ENCODE measurements around the gene OR51V1. TPM values are rescaled to one million over a fixed set of nuclear protein-coding genes. Genes with fewer than 3 reads are reported as not detected.
"Not testable (repeated sequence)": the region's sequence is repeated elsewhere in the genome, so short reads cannot be mapped to it uniquely, and the experiment has no call there.

The OR51V1 gene
- total RNA-seq, 2 experiments from 2014 or later, result not detected

DNA sequence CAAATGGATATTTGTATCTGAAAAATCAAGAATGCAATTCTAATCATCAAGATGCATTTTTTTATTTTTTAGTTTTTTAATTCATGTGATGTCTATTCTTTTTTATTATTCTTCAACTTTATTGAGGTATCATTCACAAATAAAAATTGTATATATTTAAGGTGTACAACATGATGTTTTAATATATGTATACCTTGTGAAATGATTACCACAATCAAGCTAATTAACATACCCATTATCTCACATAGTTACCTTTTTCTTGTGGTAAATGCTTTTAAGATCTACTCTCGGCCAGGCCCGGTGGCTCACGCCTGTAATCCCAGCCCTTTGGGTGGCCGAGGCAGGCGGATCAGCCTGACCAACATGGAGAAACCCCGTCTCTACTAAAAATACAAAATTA, 22.7 kb upstream of the OR51V1 start:
- no peak for DNase-seq
- Mint-ChIP-seq H3K9me3 (peaks cover 3% of the 10 kb centered on the region), H3K27ac (no peak overlapping the region), H3K36me3 (no peaks in the 10 kb centered on the region), H3K27me3 (peaks cover 11% of the 10 kb centered on the region), H3K4me1 (no peaks in the 10 kb centered on the region), H3K4me3 (no peak overlapping the region)

DNA sequence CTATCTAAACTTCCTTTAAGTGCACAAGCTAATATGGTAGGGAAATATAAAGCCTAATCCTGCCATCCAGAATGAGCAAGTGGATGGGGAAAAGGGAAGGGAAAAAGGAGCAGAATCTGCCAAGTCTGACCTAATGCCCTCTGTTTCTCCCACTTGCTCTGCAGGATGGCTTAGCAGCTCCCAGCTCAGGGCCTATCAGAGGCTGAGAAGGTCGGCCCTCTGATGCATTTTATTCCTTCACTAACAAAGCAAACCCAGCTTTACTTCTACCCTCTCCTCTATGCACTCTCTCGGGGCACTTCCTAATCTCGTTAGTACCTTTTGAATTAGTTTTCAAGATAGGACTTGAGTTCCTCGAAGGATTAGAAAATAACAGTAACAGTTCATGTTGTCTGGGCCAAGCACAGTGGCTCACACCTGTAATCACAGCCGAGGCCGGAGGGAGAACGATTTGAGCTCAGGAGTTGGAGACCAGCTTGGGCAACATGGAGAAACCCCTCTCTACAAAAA, 9.9 kb upstream of the OR51V1 start:
- DNase-seq, result no peak
- no peaks in the 10 kb centered on the region for H3K36me3 Mint-ChIP-seq
- no peaks in the 10 kb centered on the region for H3K27me3 Mint-ChIP-seq
- no peak overlapping the region for H3K27ac Mint-ChIP-seq
- no peak overlapping the region for H3K4me3 Mint-ChIP-seq
- no peaks in the 10 kb centered on the region for H3K4me1 Mint-ChIP-seq
- H3K9me3 Mint-ChIP-seq, result peaks cover 3% of the 10 kb centered on the region

DNA sequence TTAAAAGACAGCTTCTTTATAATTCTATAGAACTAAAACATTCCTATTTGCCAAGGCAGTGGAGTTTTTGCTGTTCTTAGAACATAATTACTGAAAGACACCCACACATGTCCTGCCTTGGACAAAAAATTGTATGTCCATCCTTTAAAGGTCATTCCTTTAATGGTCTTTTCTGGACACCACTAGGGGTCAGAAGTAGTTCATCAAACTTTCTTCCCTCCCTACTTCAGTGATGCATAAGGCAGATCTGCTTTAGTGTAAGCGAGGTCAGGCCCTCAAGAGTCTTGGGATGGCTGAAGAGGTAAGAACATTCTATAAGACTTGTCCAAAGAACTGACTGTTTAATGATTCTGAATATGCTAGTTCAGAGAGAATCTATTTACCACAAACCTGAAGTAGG, 4.3 kb upstream of the OR51V1 start:
- no peaks in the 10 kb centered on the region for H3K27me3 Mint-ChIP-seq
- no peaks in the 10 kb centered on the region for H3K9me3 Mint-ChIP-seq
- H3K36me3 Mint-ChIP-seq, result no peaks in the 10 kb centered on the region

DNA sequence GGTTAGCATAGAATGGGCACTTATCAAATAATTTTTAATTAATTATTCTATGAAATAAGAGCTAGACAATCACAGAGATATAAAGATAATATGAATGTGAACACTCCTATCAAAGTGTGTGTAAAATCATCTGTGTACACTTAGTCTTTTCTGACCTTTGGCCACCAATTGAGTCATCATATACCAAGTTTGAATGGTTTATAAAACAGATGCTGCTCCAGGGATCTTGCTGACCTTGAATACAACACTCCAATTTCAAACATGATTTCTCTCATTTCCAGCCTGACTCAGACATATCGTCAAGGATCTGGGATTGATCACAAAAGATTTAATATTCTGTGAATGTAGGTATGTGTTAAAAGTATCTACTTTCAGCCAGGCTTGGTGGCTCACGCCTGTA, 2.9 kb upstream of the OR51V1 start:
- Mint-ChIP-seq H3K27me3 (no peaks in the 10 kb centered on the region), H3K4me1 (no peaks in the 10 kb centered on the region), H3K36me3 (no peaks in the 10 kb centered on the region), H3K27ac (no peak overlapping the region), H3K4me3 (no peak overlapping the region), H3K9me3 (no peaks in the 10 kb centered on the region)
- DNase-seq, result no peak

More for the DNA sequence above, 4.3 kb upstream of the OR51V1 start:
- Mint-ChIP-seq H3K4me3 (no peak overlapping the region), H3K4me1 (no peaks in the 10 kb centered on the region), H3K27ac (no peak overlapping the region)
- no peak for DNase-seq

DNA sequence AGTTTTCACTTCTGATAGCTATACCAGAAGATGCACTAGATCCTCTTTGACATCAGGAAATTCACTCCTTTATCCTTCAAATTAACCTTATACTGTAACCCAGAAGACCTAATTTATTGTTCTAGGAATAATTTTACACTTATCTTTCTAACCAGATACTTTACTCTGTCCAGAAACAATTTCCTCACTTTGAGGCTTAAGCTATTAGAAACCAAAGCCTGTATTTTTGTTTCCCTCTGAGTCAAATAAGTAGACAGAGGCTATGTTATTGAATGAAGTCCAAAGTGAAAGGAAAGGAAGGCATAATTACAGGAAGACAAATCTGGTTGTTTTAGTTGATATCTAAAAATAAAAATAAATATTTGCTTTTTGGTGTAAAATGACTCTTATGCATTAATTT, 2.2 kb downstream of the OR51V1 start:
- DNase-seq, result no peak
- H3K36me3 Mint-ChIP-seq, result no peaks in the 10 kb centered on the region

DNA sequence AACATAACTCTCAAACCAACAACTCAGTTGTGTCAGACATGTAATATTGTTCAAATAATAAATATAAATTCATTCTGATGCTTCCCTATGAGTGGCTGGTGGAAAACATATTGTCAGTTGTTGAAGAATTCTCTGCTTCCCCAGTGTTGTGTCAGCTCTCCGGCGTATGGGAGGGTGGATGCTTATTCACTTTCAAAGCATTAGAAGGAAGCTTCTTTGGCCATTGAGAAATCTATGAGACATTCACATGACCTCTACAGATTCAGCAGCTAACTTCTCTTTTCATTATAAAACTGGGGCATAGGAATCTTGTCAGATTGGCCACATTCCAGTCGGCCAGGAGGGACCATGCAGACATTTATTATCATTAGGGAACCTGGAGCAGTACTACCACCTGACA, 2.9 kb downstream of the OR51V1 start:
- peaks cover 3% of the 10 kb centered on the region for H3K27me3 Mint-ChIP-seq
- no peak for DNase-seq
- no peaks in the 10 kb centered on the region for H3K4me1 Mint-ChIP-seq
- H3K9me3 Mint-ChIP-seq, result peaks cover 3% of the 10 kb centered on the region
- H3K4me3 Mint-ChIP-seq, result no peak overlapping the region
- no peak overlapping the region for H3K27ac Mint-ChIP-seq
- H3K36me3 Mint-ChIP-seq, result no peaks in the 10 kb centered on the region

More for the DNA sequence above, 2.2 kb downstream of the OR51V1 start:
- no peaks in the 10 kb centered on the region for H3K4me1 Mint-ChIP-seq
- H3K27me3 Mint-ChIP-seq, result peaks cover 3% of the 10 kb centered on the region
- H3K4me3 Mint-ChIP-seq, result no peak overlapping the region
- H3K27ac Mint-ChIP-seq, result no peak overlapping the region
- peaks cover 1% of the 10 kb centered on the region for H3K9me3 Mint-ChIP-seq

DNA sequence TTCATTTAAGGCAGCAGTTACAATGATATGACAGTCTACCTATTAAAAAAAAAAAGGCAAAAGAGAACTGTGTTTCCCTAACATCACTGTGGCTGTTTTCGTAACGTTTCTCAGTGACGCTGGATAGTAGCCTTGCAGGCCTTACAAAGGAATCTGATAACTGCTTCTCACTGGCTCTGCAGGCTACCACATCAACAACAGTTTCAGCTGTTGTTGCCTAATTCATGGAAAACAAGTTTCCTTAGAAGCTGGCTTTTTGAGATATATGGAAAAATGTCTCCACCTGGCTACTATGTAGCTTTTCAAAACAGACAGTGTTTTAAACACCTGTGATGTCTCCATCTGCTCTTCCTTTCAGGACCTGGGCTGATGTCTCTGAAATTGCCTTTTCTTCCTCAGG, 3.8 kb downstream of the OR51V1 start:
- H3K4me1 Mint-ChIP-seq, result no peaks in the 10 kb centered on the region
- H3K27ac Mint-ChIP-seq, result no peak overlapping the region
- DNase-seq, result no peak
- H3K9me3 Mint-ChIP-seq, result peaks cover 4% of the 10 kb centered on the region
- no peak overlapping the region for H3K4me3 Mint-ChIP-seq
- H3K27me3 Mint-ChIP-seq, result peaks cover 3% of the 10 kb centered on the region
- no peaks in the 10 kb centered on the region for H3K36me3 Mint-ChIP-seq

DNA sequence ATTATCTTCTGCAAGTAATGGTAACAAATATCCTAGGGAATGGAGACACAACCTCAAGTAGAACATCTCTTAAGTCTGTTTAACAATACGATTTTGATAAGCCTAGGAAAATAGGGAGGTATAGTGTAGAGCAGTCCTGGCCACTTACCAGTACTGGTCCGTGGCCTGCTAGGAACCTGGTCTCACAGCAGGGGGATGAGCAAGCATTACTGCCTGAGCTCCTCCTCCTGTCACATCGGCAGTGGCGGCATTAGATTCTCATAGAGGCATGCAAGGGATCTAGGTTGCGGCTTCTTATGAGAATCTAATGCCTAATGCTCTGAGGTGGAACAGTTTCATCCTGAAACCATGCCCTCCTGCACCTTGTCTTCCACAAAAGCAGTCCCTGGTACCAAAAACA, 4.4 kb downstream of the OR51V1 start:
- H3K9me3 Mint-ChIP-seq, result peaks cover 4% of the 10 kb centered on the region
- no peak for DNase-seq
- H3K27me3 Mint-ChIP-seq, result peaks cover 3% of the 10 kb centered on the region
- H3K27ac Mint-ChIP-seq, result no peak overlapping the region
- H3K36me3 Mint-ChIP-seq, result no peaks in the 10 kb centered on the region
- H3K4me3 Mint-ChIP-seq, result no peak overlapping the region
- no peaks in the 10 kb centered on the region for H3K4me1 Mint-ChIP-seq

DNA sequence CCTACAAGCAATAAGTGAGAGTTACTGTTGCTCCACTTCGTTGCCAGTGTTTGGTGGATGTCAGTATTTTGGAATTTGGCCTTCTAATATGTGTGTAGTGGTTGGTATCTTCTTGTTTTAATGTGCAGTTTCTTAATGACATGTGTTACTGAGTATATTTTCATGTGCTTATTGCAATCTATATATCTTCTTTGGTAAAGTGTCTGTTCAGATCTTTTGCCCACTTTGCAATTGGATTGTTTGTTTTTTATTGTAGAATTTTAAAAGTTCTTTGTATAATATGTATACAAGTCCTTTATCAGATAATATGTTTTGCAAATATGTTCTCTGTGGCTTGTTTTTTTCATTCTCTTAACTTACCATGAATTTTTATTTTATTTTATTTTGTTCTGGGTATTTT, 7.7 kb downstream of the OR51V1 start:
- Mint-ChIP-seq H3K27ac (no peak overlapping the region), H3K27me3 (peaks cover 3% of the 10 kb centered on the region), H3K9me3 (peaks cover 8% of the 10 kb centered on the region), H3K4me1 (no peaks in the 10 kb centered on the region), H3K36me3 (no peaks in the 10 kb centered on the region), H3K4me3 (no peak overlapping the region)
- DNase-seq, result no peak

DNA sequence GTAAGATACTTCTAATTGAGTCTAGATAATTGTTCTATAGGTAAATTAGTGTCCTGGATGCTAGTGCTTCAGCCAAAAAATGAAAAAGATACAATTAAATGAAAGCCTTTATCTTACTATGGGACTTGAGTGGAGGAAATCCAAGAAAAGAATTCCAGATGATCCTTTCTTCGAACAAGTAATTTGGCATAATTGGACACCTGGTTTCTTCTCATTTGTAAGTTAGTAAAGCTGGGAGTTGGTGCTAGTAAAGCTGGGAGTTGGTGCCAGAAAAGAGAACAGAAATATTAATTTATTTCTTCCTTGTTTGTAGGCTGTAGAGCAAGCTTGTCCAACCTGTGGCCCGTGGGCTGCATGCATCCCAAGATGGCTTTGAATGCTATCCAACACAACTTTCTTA, 12.3 kb downstream of the OR51V1 start:
- H3K27ac Mint-ChIP-seq, result no peak overlapping the region
- H3K9me3 Mint-ChIP-seq, result peaks cover 6% of the 10 kb centered on the region
- no peaks in the 10 kb centered on the region for H3K4me1 Mint-ChIP-seq
- no peaks in the 10 kb centered on the region for H3K36me3 Mint-ChIP-seq
- no peak for DNase-seq
- H3K4me3 Mint-ChIP-seq, result no peak overlapping the region
- H3K27me3 Mint-ChIP-seq, result no peaks in the 10 kb centered on the region

DNA sequence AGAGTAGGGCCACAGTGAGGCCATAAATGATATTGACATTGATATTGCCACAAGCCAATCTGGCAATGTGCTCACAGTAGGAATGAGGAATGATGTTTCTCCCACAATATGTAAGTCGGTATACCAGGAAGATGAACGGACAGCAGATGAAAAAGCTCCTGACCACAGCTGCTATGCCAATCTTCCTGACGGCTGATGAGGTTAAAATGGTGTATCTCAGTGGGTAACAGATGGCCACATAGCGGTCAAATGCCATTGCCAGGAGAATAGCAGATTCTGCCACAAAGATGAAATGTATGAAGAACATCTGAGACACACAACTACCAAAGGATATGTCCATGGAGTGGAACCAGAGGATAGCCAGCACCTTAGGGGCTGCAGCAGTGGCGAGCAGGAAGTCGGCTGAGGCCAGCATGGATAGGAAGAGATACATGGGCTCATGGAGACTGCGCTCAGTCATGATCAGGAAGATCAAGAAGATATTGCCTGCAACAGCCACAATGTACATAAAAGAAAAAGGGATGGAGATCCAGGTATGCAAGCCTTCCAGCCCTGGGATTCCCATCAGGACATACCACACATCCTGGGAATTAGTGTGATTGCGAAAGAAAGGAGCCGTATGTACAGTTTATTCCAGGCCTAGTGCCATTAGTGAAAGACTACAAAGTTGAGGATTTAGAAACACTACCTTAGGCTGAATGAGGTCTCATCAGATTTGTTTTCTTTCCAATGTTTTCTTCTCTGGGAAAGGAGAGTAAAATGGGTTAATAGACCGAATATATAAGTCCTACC, 22.2 kb downstream of the OR51V1 start:
- H3K4me1 Mint-ChIP-seq, result no peaks in the 10 kb centered on the region
- no peak for DNase-seq
- H3K27ac Mint-ChIP-seq, result no peak overlapping the region
- no peaks in the 10 kb centered on the region for H3K36me3 Mint-ChIP-seq
- no peaks in the 10 kb centered on the region for H3K27me3 Mint-ChIP-seq
- H3K9me3 Mint-ChIP-seq, result no peaks in the 10 kb centered on the region
- no peak overlapping the region for H3K4me3 Mint-ChIP-seq

DNA sequence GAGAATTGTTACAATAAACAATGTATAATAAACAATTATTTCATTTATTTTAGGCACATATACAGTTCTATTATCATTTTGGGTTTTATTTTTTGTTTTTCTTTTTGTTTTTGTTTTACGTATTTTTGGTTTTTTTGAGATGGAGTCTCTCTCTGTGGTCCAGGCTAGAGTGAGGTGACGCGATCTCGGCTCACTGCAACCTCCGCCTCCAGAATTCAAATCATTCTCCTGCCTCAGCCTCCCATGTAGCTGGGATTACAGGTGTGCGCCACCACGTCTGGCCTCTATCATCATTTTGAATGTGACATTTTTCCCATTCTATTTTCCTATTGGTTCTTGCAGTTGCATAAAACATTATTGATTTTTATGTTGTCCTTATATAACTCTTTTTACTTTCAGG, 25.5 kb downstream of the OR51V1 start:
- no peak overlapping the region for H3K27ac Mint-ChIP-seq
- no peaks in the 10 kb centered on the region for H3K4me1 Mint-ChIP-seq
- no peaks in the 10 kb centered on the region for H3K27me3 Mint-ChIP-seq
- H3K9me3 Mint-ChIP-seq, result no peaks in the 10 kb centered on the region
- H3K36me3 Mint-ChIP-seq, result no peaks in the 10 kb centered on the region
- no peak overlapping the region for H3K4me3 Mint-ChIP-seq
- no peak for DNase-seq

DNA sequence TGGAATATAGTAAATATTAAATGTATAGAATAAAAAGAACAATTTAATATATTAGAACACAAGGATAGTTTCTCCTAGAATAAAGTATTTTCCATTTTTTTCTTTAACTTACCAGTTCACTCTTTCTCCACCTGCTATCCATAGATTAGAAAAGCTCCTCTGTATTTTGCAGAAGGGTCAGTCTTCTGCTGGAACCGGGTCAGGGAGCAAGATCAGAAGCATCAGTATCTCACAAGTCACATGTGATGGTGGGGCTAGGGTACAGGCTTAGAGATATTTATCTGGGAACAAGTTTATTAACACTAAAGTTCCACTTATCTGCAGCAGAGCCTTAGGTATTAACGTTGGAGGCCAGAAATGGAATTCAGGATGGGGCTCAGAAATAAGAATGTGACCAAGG, 28.6 kb downstream of the OR51V1 start:
- Mint-ChIP-seq H3K9me3 (no peaks in the 10 kb centered on the region), H3K27me3 (no peaks in the 10 kb centered on the region), H3K4me1 (no peaks in the 10 kb centered on the region), H3K4me3 (no peak overlapping the region), H3K27ac (no peak overlapping the region), H3K36me3 (no peaks in the 10 kb centered on the region)
- no peak for DNase-seq

DNA sequence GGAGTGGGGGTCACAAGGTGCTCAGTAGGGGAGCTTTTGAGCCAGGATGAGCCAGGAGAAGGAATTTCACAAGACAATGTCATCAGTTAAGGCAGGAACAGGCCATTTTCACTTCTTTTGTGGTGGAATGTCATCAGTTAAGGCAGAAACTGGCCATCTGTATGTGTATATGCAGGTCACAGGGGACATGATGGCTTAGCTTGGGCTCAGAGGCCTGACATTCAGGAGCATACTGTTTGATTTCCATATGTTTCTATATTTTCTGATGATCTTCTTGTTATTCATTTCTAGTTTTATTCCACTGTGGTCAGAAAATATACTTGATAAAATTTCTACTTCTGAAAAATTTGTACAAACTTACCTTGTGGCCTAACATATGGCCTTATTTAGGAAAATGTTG, 34.6 kb downstream of the OR51V1 start:
- not testable (repeated sequence) for H3K27ac Mint-ChIP-seq

DNA sequence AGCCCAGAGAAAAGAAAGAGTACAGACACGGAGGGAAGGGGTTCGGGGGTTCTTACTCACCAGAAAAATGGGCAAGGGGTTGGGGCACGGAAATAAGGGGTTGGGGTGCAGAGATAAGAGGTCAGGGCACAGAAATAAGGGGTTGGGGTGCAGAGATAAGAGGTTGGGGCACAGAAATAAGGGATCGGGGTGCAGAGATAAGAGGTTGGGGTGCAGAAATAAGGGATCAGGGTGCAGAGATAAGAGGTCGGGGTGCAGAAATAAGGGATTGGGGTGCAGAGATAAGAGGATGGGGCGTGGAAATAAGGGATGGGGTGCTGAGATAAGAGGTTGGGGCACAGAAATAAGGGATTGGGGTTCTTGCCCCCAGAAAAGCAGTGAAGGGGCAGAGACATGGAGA, 35.7 kb downstream of the OR51V1 start:
- not testable (repeated sequence) for H3K27me3 Mint-ChIP-seq, H3K4me1 Mint-ChIP-seq, H3K9me3 Mint-ChIP-seq, H3K36me3 Mint-ChIP-seq, DNase-seq, H3K4me3 Mint-ChIP-seq, H3K27ac Mint-ChIP-seq

More for the DNA sequence above, 34.6 kb downstream of the OR51V1 start:
- H3K4me3 Mint-ChIP-seq, H3K36me3 Mint-ChIP-seq, DNase-seq, H3K9me3 Mint-ChIP-seq, H3K4me1 Mint-ChIP-seq, H3K27me3 Mint-ChIP-seq: not testable (repeated sequence)

DNA sequence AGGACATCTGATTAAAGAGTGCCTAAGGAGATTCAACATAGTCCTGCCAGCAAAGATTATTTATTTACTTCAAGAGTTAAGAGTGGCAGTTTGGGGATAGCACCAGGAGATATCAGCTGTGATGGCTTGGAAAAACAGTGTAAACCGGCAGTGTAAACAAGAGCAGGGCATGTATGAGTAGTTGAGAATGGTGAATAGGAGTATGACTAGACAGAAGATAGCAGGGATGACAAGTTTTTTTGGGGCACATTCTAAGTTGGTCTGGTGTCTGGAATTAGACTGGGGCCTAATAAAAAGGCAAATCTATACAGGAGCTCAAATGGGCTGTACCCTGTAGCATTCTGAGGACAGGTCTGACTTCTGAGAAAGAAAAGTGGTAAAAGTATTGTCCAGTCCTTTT, 39.4 kb downstream of the OR51V1 start:
- not testable (repeated sequence) for H3K9me3 Mint-ChIP-seq, H3K27me3 Mint-ChIP-seq, H3K36me3 Mint-ChIP-seq, H3K4me1 Mint-ChIP-seq, H3K4me3 Mint-ChIP-seq, H3K27ac Mint-ChIP-seq, DNase-seq

All from activated naive CD8-positive, alpha-beta T cell treated with anti-CD3 and anti-CD28 coated beads for 36 hours (primary cell).